OCI-LY3 (cell line): ENCODE data around the gene PPP1R9A.

Experiments
- H2AFZ ChIP-seq: fragments of 200-600, 300-600 bp; shearing (Covaris generic); 2 replicates; pipeline ENCODE4 v1.6.0; 2014; ENCODE audit warnings: antibody characterized with exemption, low read depth, low read length
- H3K27ac ChIP-seq: fragments of 200-600, 300-600 bp; sonication (generic); 2 replicates; pipeline ENCODE4 v1.5.1; 2014; ENCODE audit warnings: mild to moderate bottlenecking, low read length, moderate library complexity, mixed read lengths
- H3K27me3 ChIP-seq: fragments of 200-600, 300-600 bp; sonication (generic); 2 replicates; pipeline ENCODE4 v1.6.1; 2014; ENCODE audit warnings: low read depth, low read length, mixed read lengths
- H3K36me3 ChIP-seq: fragments of 200-600, 300-600 bp; sonication (generic); replicated peaks from 2 replicates; pipeline ENCODE3; 2014; ENCODE audit warnings: low read depth, low read length, mixed read lengths
- H3K4me1 ChIP-seq: fragments of 300-600, 200-600 bp; sonication (generic); 2 replicates; pipeline ENCODE4 v1.6.1; 2014; ENCODE audit warnings: low read length, mixed read lengths
- H3K4me2 ChIP-seq: fragments of 200-600, 300-600 bp; sonication (generic); 2 replicates; pipeline ENCODE4 v1.6.1; 2014; ENCODE audit warnings: low read length, mixed read lengths
- H3K4me3 ChIP-seq: fragments of 300-600, 200-600 bp; sonication (generic); 2 replicates; pipeline ENCODE4 v1.5.1; 2014; ENCODE audit warnings: antibody characterized with exemption, mild to moderate bottlenecking, low read length, moderate library complexity
- H3K79me2 ChIP-seq: fragments of 300-600, 200-600 bp; shearing (Covaris generic); 2 replicates; pipeline ENCODE4 v1.6.1; 2014; ENCODE audit warnings: mild to moderate bottlenecking, low read length, mixed read lengths
- H3K9ac ChIP-seq: fragments of 300-600, 200-600 bp; shearing (Covaris generic); 2 replicates; pipeline ENCODE4 v1.6.0; 2014; ENCODE audit warnings: mild to moderate bottlenecking, low read length, moderate library complexity
- H3K9me3 ChIP-seq: fragments of 200-600, 300-600 bp; shearing (Covaris generic); 2 replicates; pipeline ENCODE4 v1.6.1; 2014; ENCODE audit warnings: low read length, mixed read lengths; ENCODE audit not compliant: insufficient read depth
- H4K20me1 ChIP-seq: fragments of 200-600, 300-600 bp; sonication (generic); 2 replicates; pipeline ENCODE4 v1.6.1; 2016; ENCODE audit warnings: low read length, mixed read lengths; ENCODE audit not compliant: insufficient read depth
- CTCF ChIP-seq: fragments of 200-600, 300-600 bp; sonication (generic); IDR thresholded peaks from 2 replicates; pipeline ENCODE4 v1.5.1; 2014; ENCODE audit warnings: antibody characterized with exemption, low read length, low read depth
- EZH2phosphoT487 ChIP-seq: fragments of 200-600 bp; shearing (Covaris generic); IDR thresholded peaks from 2 replicates; pipeline ENCODE4 v1.6.1; 2018; ENCODE audit warnings: antibody characterized with exemption, mixed run types, low read depth

Gene PPP1R9A

DNA sequence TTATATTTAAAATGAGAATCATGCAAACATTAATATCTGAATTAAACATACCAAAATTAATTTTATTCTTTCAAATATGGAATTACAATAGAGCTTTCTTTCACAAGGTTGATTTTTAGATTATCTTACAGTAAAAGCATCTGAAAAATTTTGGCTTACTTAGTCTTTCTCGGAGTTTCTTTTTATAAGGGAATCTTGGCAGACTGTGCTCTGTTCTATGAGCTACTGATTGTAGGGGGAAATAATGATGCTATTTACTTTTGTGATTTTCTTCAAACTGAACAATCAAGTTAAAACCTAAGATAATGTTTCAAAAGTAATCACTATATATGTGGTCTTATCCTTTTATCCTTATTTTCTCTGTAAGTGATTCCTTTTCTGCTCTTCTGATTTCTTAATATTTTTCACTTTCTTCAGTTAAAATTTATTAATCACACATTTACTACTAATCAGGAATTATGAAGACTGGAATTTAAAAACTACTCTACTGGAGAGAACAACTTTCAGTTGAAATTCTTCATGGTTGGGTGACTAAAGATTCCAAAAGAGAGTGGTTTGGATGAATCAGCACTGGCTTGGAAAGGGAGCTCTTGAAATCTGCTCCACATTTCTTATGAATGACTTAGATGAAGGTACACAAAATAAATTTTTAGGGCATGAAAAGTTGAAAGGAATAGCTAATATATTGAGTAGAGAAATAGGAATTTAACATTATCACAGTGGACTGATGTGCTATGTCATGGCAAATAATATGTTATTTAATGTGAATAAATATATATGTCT is 103.9 kb downstream of the PPP1R9A start:
- Histone ChIP-seq H3K36me3 (no peaks in the 10 kb centered on the region), H3K4me2 (no peak overlapping the region), H3K9me3 (no peaks in the 10 kb centered on the region), H3K79me2 (no peaks in the 10 kb centered on the region), H3K27me3 (no peaks in the 10 kb centered on the region), H3K4me3 (no peak overlapping the region), H3K4me1 (peaks cover 8% of the 10 kb centered on the region), H4K20me1 (no peaks in the 10 kb centered on the region), H3K27ac (no peak overlapping the region), H3K9ac (no peak overlapping the region), H2AFZ (no peak overlapping the region)
- no peak for TF ChIP-seq EZH2phosphoT487
- no peak for TF ChIP-seq CTCF

DNA sequence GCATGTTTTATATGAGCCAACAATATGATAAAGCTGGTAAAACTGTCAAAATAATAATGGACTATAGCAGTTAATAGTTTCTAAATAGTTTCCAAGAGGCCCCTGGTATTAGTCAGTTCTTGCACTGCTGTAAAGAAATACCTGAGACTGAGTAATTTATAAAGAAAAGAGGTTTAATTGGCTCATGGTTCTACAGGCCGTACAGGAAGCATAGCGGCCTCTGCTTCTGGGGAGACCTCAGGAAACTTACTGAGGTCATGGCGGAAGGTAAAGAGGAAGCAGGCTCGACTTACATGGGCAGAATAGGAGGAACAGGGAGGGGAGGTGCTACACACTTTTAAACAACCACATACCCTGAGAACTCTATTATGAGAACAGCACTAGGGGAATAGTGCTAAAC is 104.6 kb downstream of the PPP1R9A start:
- Histone ChIP-seq H3K27me3 (no peaks in the 10 kb centered on the region), H3K27ac (no peak overlapping the region), H3K36me3 (no peaks in the 10 kb centered on the region), H3K4me3 (no peak overlapping the region), H3K9ac (no peak overlapping the region), H3K79me2 (no peaks in the 10 kb centered on the region), H2AFZ (no peak overlapping the region), H4K20me1 (no peaks in the 10 kb centered on the region), H3K9me3 (no peaks in the 10 kb centered on the region), H3K4me2 (no peak overlapping the region), H3K4me1 (peaks cover 8% of the 10 kb centered on the region)
- TF ChIP-seq CTCF: no peak
- no peak for TF ChIP-seq EZH2phosphoT487

GRCh38 chr7:95018021-95018420 is 110.6 kb downstream of the PPP1R9A start:
- Histone ChIP-seq H4K20me1 (no peaks in the 10 kb centered on the region), H3K27ac (no peak overlapping the region), H3K4me1 (no peaks in the 10 kb centered on the region), H3K9me3 (no peaks in the 10 kb centered on the region), H2AFZ (no peak overlapping the region), H3K36me3 (no peaks in the 10 kb centered on the region), H3K4me2 (no peak overlapping the region), H3K4me3 (no peak overlapping the region), H3K27me3 (no peaks in the 10 kb centered on the region), H3K9ac (no peak overlapping the region), H3K79me2 (no peaks in the 10 kb centered on the region)
- no peak for TF ChIP-seq CTCF
- no peak for TF ChIP-seq EZH2phosphoT487

DNA sequence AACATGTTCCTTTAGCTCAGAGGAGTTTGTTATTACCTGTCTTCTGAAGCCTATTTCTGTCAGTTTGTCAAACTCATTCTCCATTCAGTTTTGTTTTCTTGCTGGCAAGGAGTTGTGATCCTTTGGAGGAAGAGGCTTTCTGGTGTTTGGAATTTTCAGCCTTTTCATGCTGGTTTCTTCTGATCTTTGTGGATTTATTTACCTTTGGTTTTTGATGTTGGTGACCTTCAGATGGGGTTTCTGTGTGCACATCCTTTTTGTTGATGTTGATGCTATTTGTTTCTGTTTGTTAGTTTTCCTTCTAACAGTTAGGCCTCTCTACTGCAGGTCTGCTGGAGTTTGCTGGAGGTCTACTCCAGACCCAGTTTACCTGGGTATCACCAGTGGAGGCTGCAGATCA is 118.6 kb downstream of the PPP1R9A start:
- Histone ChIP-seq H3K9ac (no peak overlapping the region), H3K4me1 (no peaks in the 10 kb centered on the region)

More for the DNA sequence above, 118.6 kb downstream of the PPP1R9A start:
- no peaks in the 10 kb centered on the region for H3K27me3 ChIP-seq
- H3K4me3 ChIP-seq: no peak overlapping the region
- no peak overlapping the region for H3K27ac ChIP-seq
- H3K79me2 ChIP-seq: no peaks in the 10 kb centered on the region
- no peak overlapping the region for H2AFZ ChIP-seq
- no peak overlapping the region for H3K4me2 ChIP-seq
- H4K20me1 ChIP-seq: no peaks in the 10 kb centered on the region
- H3K9me3 ChIP-seq: no peaks in the 10 kb centered on the region
- no peaks in the 10 kb centered on the region for H3K36me3 ChIP-seq
- TF ChIP-seq CTCF: no peak
- no peak for TF ChIP-seq EZH2phosphoT487
